Type B pancreatic cell (in vitro differentiated cells): ENCODE data around the gene PTCD1. TPM values are rescaled to one million over a fixed set of nuclear protein-coding genes. Genes with fewer than 3 reads are reported as not detected.
A peak's percentile ranks its signal among the peaks of the same experiment; 100 is the strongest.

ENCODE experiments used
- DNase-seq: peaks from one replicate; pipeline ENCODE4 v3.0.0; 2021; ENCODE audit warnings: mixed read lengths; ENCODE audit not compliant: unreplicated experiment; ENCODE audit errors: extremely low spot score
- H3K27ac Mint-ChIP-seq: 2 replicates; pipeline ENCODE4 v1.8.0; 2021; ENCODE audit warnings: mild to moderate bottlenecking, mixed read lengths
- H3K27me3 Mint-ChIP-seq: 2 replicates; pipeline ENCODE4 v1.8.0; 2021; ENCODE audit warnings: mixed read lengths
- H3K36me3 Mint-ChIP-seq: 2 replicates; pipeline ENCODE4 v1.8.0; 2021; ENCODE audit warnings: mixed read lengths
- H3K4me1 Mint-ChIP-seq: one replicate; pipeline ENCODE4 v1.8.0; 2021; ENCODE audit warnings: mixed read lengths; ENCODE audit not compliant: unreplicated experiment
- H3K4me3 Mint-ChIP-seq: 2 replicates; pipeline ENCODE4 v1.8.0; 2021; ENCODE audit warnings: mild to moderate bottlenecking, mixed read lengths
- H3K9me3 Mint-ChIP-seq: 2 replicates; pipeline ENCODE4 v1.8.0; 2021; ENCODE audit warnings: mixed read lengths
- CTCF ChIP-seq: fragments of 200-600 bp; sonication (generic); conservative IDR thresholded peaks from 2 replicates; pipeline ENCODE4 v1.5.0; 2021; ENCODE audit warnings: antibody characterized with exemption, mild to moderate bottlenecking
- total RNA-seq: library from RNA; stranded (reverse); gene quantifications from 2 replicates; pipeline ENCODE4 v1.2.1, GENCODE V29; 2021; ENCODE audit warnings: low replicate concordance

PTCD1 gene
- total RNA-seq, 1 donor from 2014 or later, result 11.3 TPM

DNA sequence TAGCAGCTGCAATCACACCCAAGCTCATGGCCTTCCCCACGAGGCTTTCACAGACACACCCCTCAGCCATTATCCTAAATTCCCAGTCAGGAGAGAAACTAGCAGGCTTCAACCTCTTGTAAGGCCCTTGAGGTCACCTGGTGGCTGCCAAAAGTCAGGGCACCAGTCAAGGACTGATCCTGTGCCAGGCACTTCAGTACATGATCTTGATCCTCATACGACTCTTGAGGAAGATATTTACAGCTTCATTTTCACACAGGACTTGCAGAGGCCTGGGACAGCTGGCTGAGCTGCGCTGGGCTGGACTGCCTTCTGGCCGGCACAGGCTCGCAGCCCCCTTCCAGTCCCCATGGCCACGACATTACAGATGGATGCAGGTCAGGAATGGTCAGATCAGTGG, 39.0 kb downstream of the PTCD1 start:
- no peak for DNase-seq
- no peak overlapping the region for H3K27ac Mint-ChIP-seq
- no peaks in the 10 kb centered on the region for H3K9me3 Mint-ChIP-seq
- H3K4me1 Mint-ChIP-seq, result no peaks in the 10 kb centered on the region
- H3K27me3 Mint-ChIP-seq, result no peaks in the 10 kb centered on the region
- H3K4me3 Mint-ChIP-seq, result no peak overlapping the region
- no peak for TF ChIP-seq CTCF
- H3K36me3 Mint-ChIP-seq, result peaks cover 27% of the 10 kb centered on the region

GRCh38 chr7:99398891-99399445, 39.6 kb downstream of the PTCD1 start:
- H3K4me3 Mint-ChIP-seq, result no peak overlapping the region
- H3K9me3 Mint-ChIP-seq, result no peaks in the 10 kb centered on the region
- peaks cover 24% of the 10 kb centered on the region for H3K36me3 Mint-ChIP-seq
- peak overlapping the region; percentile 79 for H3K27ac Mint-ChIP-seq
- TF ChIP-seq CTCF, result no peak
- no peak for DNase-seq
- no peaks in the 10 kb centered on the region for H3K27me3 Mint-ChIP-seq
- no peaks in the 10 kb centered on the region for H3K4me1 Mint-ChIP-seq

DNA sequence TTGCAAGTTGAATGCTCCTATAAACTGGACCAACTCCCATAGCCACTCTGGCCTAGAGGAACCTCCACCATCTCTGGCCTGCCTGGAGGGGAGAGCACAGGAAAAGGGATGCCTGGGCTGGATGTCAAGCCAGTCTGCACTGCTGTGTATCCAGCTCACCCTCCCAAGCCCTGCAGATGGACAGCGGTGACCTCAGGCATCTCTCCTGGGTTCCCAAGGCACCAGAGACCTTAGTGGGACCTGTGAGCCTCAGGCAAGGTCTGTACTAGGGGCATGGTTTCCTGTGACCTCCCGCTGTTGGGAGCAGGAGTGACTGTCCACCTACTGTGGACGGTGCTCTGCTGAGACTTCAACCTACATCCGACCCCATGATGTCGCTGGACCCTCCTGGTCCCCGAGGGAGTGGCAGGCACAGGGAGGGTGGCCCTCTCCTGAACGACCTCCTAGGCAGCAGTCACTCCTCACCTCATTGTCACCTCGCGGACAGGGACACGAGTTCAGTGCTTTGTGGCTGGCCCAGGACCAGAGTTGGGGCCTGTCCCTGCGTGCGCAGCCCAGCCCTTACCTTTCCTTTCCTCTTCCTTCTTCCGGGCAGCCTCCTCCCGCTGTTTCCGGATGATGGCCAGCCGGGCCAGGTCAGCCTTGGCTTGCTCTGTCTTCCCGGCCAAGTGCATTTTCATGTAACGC, 41.2 kb downstream of the PTCD1 start:
- Mint-ChIP-seq H3K4me1 (peaks cover 9% of the 10 kb centered on the region), H3K27me3 (no peaks in the 10 kb centered on the region), H3K27ac (no peak overlapping the region), H3K36me3 (peaks cover 15% of the 10 kb centered on the region), H3K9me3 (no peaks in the 10 kb centered on the region), H3K4me3 (no peak overlapping the region)
- no peak for DNase-seq
- no peak for TF ChIP-seq CTCF

DNA sequence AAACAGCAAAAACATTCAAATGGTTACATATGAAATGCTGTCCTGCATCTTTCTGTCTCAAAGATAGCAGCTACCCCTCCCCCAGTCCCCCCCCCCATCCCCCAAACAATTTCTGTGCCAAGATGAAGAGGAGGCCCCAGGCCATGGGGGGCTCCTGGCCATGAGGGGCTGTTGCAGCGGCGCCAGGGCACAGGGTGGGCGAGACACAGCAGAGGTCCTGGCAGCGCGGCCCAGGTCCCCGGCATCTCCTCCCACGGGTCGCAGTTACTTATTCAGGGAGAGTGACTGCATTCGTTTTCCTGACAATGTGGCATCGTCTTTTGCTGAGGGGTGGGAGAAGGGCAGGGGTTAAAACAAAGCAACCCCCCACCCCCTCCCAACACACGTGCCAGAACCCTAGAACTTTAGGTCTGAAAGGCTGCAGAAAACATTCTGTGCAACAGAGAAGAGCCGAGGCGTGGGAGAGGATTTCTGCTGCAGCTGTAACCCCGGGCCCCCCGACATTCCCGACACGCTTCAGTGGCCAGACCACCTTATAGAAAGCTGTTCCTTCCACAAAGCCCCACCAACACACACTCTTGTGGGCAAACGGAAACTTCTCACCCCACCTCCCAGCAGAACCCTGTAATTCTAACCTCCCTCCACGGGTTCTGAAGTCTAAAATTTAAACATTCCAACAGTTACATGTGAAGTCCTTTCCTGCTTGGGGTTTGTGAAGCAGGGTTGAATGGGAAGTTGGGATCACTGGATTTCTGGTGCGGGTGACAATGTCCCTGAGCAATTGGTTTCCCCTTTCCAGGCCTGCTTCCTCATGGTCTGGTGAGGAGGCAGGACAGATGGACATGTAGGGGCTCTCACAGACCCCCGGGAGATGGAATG, 41.9 kb downstream of the PTCD1 start:
- Mint-ChIP-seq H3K4me1 (peaks cover 9% of the 10 kb centered on the region), H3K4me3 (no peak overlapping the region), H3K36me3 (peaks cover 15% of the 10 kb centered on the region)

More for the DNA sequence above, 41.9 kb downstream of the PTCD1 start:
- Mint-ChIP-seq H3K9me3 (no peaks in the 10 kb centered on the region), H3K27ac (no peak overlapping the region), H3K27me3 (no peaks in the 10 kb centered on the region)
- TF ChIP-seq CTCF, result no peak
- DNase-seq, result no peak
